H1 (cell line): ENCODE results near the gene SLC35F3. TPM values are rescaled to one million over a fixed set of nuclear protein-coding genes. Genes with fewer than 3 reads are reported as not detected.

Source experiments
- CTBP2 ChIP-seq: IDR thresholded peaks from 2 replicates; pipeline ENCODE4 v1.7.0; 2011; ENCODE audit warnings: borderline replicate concordance, mild to moderate bottlenecking, moderate library complexity, mixed read lengths, low read length; ENCODE audit not compliant: insufficient read depth, insufficient read length
- GTF2F1 ChIP-seq: IDR thresholded peaks from 2 replicates; pipeline ENCODE4 v1.6.1; 2012; ENCODE audit warnings: low read depth, low read length, improper control_type of control experiment, borderline replicate concordance
- JUN ChIP-seq: IDR thresholded peaks from 2 replicates; pipeline ENCODE4 v1.6.1; 2011; ENCODE audit warnings: low read depth, mild to moderate bottlenecking, improper control_type of control experiment, low read length
- POLR2AphosphoS5 ChIP-seq: IDR thresholded peaks from 2 replicates; pipeline ENCODE4 v1.6.1; 2011; ENCODE audit warnings: low read depth, low read length
- SIX5 ChIP-seq: IDR thresholded peaks from 2 replicates; pipeline ENCODE4 v1.6.1; 2011; ENCODE audit warnings: mild to moderate bottlenecking, low read depth, low read length
- SP4 ChIP-seq: IDR thresholded peaks from 2 replicates; pipeline ENCODE4 v1.6.1; 2012; ENCODE audit warnings: low read length, inconsistent platforms
- ZNF274 ChIP-seq: IDR thresholded peaks from 2 replicates; pipeline ENCODE4 v1.7.0; 2012; ENCODE audit warnings: low read length, borderline replicate concordance; ENCODE audit errors: extremely low read depth
- polyA plus RNA-seq, 7 experiments: library from polyadenylated mRNA; depleted of rRNA in 3 of 7; stranded (reverse) in 5 of 7; unstranded in 2 of 7; fragments of >200 nt in 5 of 7; fragments of 200-250 nt in 2 of 7; gene quantifications; 1 replicate in 5 of 7; 2 replicates in 1 of 7; 4 replicates in 1 of 7; pipeline versions ENCODE4 v1.2.1 to v1.2.3, GENCODE V29; 2011 to 2013; ENCODE audit warnings: missing spikeins in 2 of 7, mixed read lengths in 2 of 7
- total RNA-seq: library from RNA; stranded (reverse); fragmentation: NEBNext Ultra II Directional; extraction: Animal tissue kit (Norgen Biotek cat#: 25700); gene quantifications from 2 replicates; pipeline ENCODE4 v1.2.1, GENCODE V29; 2021

SLC35F3 gene
- total and polyA plus RNA-seq, 2 of the 8 experiments (the other 6 are each of a cell fraction or from before 2014, with no cell fraction given) = 0.78 to 1.2 TPM

GRCh38 chr1:234009668-234010067 is 105.2 kb downstream of the SLC35F3 start (continued):
- TF ChIP-seq JUN (no peak), SP4 (no peak), ZNF274 (no peak), SIX5 (no peak), GTF2F1 (no peak), POLR2AphosphoS5 (no peak), CTBP2 (no peak)
